Esophagus squamous epithelium (tissue), 5 donors: Measurements from ENCODE around the gene SNTN. TPM values are rescaled to one million over a fixed set of nuclear protein-coding genes. Genes with fewer than 3 reads are reported as not detected.

Experiments
- DNase-seq: peaks from one replicate; lab custom pipeline; 2025; lab: John Stamatoyannopoulos, UW
- H3K27ac ChIP-seq, 4 donors: fragments of 200-600 bp; sonication (generic); one replicate each; pipeline ENCODE4 v1.5.1; 2016 to 2019; ENCODE audit warnings: mild to moderate bottlenecking in 1 of 4
- H3K27me3 ChIP-seq, 4 donors: fragments of 200-600 bp; sonication (generic); 1 replicate in 3 of 4; 2 replicates in 1 of 4; pipeline versions ENCODE4 v1.5.1 to v1.6.0; 2017 to 2021; ENCODE audit warnings: antibody characterized with exemption in 1 of 4
- H3K36me3 ChIP-seq, 3 donors: fragments of 200-600 bp; sonication (generic); one replicate each; pipeline ENCODE4 v1.5.1; 2016 to 2019
- H3K4me1 ChIP-seq, 3 donors: fragments of 200-600 bp; sonication (generic); one replicate each; pipeline ENCODE4 v1.5.1; 2017 to 2019
- H3K4me3 ChIP-seq, 4 donors: fragments of 200-600 bp; sonication (generic); 1 replicate in 3 of 4; 2 replicates in 1 of 4; pipeline ENCODE4 v1.5.1; 2016 to 2019; ENCODE audit warnings: mild to moderate bottlenecking in 2 of 4, moderate library complexity in 1 of 4
- H3K9me3 ChIP-seq, 3 donors: fragments of 200-600 bp; sonication (generic); one replicate each; pipeline ENCODE4 v1.5.1; 2016 to 2019
- POLR2A ChIP-seq, 4 donors: fragments of 450-650 bp; IDR thresholded peaks; one replicate each; pipeline ENCODE4 v1.6.1; 2017; ENCODE audit warnings: antibody characterized with exemption in 4 of 4, mild to moderate bottlenecking in 4 of 4, moderate library complexity in 3 of 4
- WGBS, 2 donors: methylation state at CpG; one replicate each; pipeline ENCODE4 v1.1.5; 2018; 5-methylcytosine and 5-hydroxymethylcytosine counted together
- intact Hi-C: fragments of 100-400 bp; cut with DNase I; formaldehyde crosslinking; loops from one replicate; pipeline ENCODE4 v1.15.0; 2022
- total RNA-seq, 4 donors: library from RNA; depleted of rRNA; stranded (reverse); fragments of >200 nt; gene quantifications; one replicate each; pipeline ENCODE4 v1.1.0, GENCODE V29; 2016
- TF ChIP-seq, protein P1 (sequence below), 6 experiments: fragments of 450-650 bp in 4 of 6; fragments of 200-600 bp in 2 of 6; sonication (generic) in 2 of 6; IDR thresholded peaks; one replicate each; pipeline ENCODE4 v1.5.1; 2016 to 2019; ENCODE audit warnings: antibody characterized with exemption in 6 of 6, mild to moderate bottlenecking in 4 of 6, moderate library complexity in 4 of 6
- donor health status: DM: yes; HTN: yes; CAD: no.

The SNTN gene
- total RNA-seq, 4 donors from 2014 or later, result not detected

GRCh38 chr3:63705092-63705645 is 52.7 kb downstream of the SNTN start:
- H3K27ac ChIP-seq, result no peak overlapping the region
- no peaks in the 10 kb centered on the region for H3K9me3 ChIP-seq
- no peak for TF ChIP-seq POLR2A (IDR thresholded peaks at IDR 0.05)
- TF ChIP-seq, protein P1, sequence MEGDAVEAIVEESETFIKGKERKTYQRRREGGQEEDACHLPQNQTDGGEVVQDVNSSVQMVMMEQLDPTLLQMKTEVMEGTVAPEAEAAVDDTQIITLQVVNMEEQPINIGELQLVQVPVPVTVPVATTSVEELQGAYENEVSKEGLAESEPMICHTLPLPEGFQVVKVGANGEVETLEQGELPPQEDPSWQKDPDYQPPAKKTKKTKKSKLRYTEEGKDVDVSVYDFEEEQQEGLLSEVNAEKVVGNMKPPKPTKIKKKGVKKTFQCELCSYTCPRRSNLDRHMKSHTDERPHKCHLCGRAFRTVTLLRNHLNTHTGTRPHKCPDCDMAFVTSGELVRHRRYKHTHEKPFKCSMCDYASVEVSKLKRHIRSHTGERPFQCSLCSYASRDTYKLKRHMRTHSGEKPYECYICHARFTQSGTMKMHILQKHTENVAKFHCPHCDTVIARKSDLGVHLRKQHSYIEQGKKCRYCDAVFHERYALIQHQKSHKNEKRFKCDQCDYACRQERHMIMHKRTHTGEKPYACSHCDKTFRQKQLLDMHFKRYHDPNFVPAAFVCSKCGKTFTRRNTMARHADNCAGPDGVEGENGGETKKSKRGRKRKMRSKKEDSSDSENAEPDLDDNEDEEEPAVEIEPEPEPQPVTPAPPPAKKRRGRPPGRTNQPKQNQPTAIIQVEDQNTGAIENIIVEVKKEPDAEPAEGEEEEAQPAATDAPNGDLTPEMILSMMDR (IDR thresholded peaks at IDR 0.05), result no peak
- H3K4me1 ChIP-seq, result no peaks in the 10 kb centered on the region
- WGBS, 2 donors, result 77 to 83% methylated on average over 4 of the region's 4 CpGs
- DNase-seq, result no peak
- intact Hi-C loops, result no loop called here
- no peaks in the 10 kb centered on the region for H3K27me3 ChIP-seq
- no peaks in the 10 kb centered on the region for H3K36me3 ChIP-seq
- no peak overlapping the region for H3K4me3 ChIP-seq

DNA sequence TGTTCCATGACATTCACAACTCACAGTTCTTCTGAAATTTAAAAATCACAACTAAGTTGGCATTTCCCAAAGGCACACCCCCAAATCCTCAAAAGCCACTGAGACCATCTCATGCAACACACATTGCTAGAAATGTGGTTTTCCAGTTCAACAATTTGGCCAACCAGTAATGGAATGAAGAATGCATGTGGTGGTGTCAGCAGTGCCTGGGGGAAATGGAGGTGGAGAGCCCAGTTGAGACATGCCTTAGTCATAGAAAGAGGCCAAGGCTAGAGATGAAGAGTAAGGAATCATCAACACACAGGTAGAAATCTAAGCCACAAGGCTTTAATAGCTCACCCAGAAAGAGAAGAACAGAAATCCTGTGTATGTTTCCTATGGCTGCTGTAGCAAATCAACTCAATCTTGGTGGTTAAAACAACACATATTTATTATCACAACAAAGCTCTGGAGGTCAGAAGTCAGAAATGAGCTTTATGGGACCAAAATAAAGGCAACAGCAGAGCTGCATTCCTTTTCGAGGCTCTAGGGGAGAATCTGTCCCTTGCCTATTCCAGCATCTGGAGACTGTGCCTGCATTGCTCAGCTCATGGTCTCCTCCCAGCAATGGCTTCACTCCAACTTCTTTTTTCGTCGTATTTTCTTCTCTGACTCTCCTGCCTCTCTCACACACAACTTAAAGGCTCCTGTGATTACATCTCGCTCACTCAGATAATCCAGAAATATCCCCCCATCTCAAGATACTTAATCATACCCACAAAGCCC is 54.0 kb downstream of the SNTN start:
- no peaks in the 10 kb centered on the region for H3K27me3 ChIP-seq
- intact Hi-C loops, result no loop called here
- H3K4me3 ChIP-seq, result no peak overlapping the region
- no peak overlapping the region for H3K27ac ChIP-seq
- no peaks in the 10 kb centered on the region for H3K36me3 ChIP-seq
- no peaks in the 10 kb centered on the region for H3K4me1 ChIP-seq
- no peak for DNase-seq
- TF ChIP-seq POLR2A (IDR thresholded peaks at IDR 0.05), result no peak
- TF ChIP-seq, protein P1 (IDR thresholded peaks at IDR 0.05), result no peak
- WGBS, 2 donors, result 49 to 59% methylated on average over 4 of the region's 4 CpGs
- no peaks in the 10 kb centered on the region for H3K9me3 ChIP-seq

GRCh38 chr3:63707731-63708130 is 55.3 kb downstream of the SNTN start:
- WGBS, 2 donors, result 56 to 77% methylated on average over 1 of the region's 1 CpG
- no peaks in the 10 kb centered on the region for H3K9me3 ChIP-seq
- no peak overlapping the region for H3K27ac ChIP-seq
- H3K27me3 ChIP-seq, result no peaks in the 10 kb centered on the region
- no peaks in the 10 kb centered on the region for H3K36me3 ChIP-seq
- intact Hi-C loops, result no loop called here
- H3K4me1 ChIP-seq, result no peaks in the 10 kb centered on the region
- no peak overlapping the region for H3K4me3 ChIP-seq
- TF ChIP-seq, protein P1 (IDR thresholded peaks at IDR 0.05), result no peak
- no peak for TF ChIP-seq POLR2A (IDR thresholded peaks at IDR 0.05)
- DNase-seq, result no peak

DNA sequence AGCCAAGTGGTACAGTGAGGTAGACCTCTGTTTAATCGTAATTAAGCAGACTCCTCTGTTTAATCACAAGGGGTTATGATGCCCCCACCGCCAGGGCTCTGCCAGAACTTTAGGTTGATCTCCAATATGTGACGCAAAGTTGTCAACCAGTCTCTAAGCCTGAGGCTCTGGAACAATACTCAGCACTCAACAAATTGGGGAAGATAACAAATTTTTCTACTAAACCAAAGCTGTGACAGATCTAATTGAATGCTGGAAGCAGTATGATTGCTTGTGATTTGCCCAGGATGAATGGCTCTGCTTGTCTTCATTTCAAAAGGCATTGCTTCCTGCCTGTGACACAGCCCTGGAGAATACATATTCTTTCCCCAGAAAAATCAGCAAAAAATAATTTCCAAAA is 57.1 kb downstream of the SNTN start:
- TF ChIP-seq POLR2A (IDR thresholded peaks at IDR 0.05), result no peak
- TF ChIP-seq, protein P1 (IDR thresholded peaks at IDR 0.05), result no peak
- H3K4me3 ChIP-seq, result no peak overlapping the region
- no peaks in the 10 kb centered on the region for H3K36me3 ChIP-seq
- H3K4me1 ChIP-seq, result no peaks in the 10 kb centered on the region
- H3K27me3 ChIP-seq, result no peaks in the 10 kb centered on the region
- DNase-seq, result no peak
- intact Hi-C loops, result no loop called here
- H3K9me3 ChIP-seq, result no peaks in the 10 kb centered on the region
- WGBS, 2 donors, result 82 to 83% methylated on average over 3 of the region's 3 CpGs
- H3K27ac ChIP-seq, result no peak overlapping the region

Other genes starting within 250 kb of the SNTN start
- not detected for gene C3orf49, start 166.6 kb downstream of the SNTN start, total RNA-seq
- 10 to 100 TPM; 50.9 to 86.9 (median 75.9) TPM for gene THOC7, start 211.1 kb downstream of the SNTN start, total RNA-seq
- 10 to 100 TPM in 3 of 4 donors, 1 to 10 TPM in 1; 6.1 to 28.2 (median 20.2) TPM for gene ATXN7, start 211.2 kb downstream of the SNTN start, total RNA-seq